Measurements from ENCODE around the gene SYT1. TPM values are rescaled to one million over a fixed set of nuclear protein-coding genes. Genes with fewer than 3 reads are reported as not detected.
"Not testable (repeated sequence)": the region's sequence is repeated elsewhere in the genome, so short reads cannot be mapped to it uniquely, and the experiment has no call there.

SYT1 gene
- total RNA-seq, result 10 to 100 TPM in 3 of 4 donors, 1 to 10 TPM in 1; 9.7 to 24.3 (median 18.3) TPM

DNA sequence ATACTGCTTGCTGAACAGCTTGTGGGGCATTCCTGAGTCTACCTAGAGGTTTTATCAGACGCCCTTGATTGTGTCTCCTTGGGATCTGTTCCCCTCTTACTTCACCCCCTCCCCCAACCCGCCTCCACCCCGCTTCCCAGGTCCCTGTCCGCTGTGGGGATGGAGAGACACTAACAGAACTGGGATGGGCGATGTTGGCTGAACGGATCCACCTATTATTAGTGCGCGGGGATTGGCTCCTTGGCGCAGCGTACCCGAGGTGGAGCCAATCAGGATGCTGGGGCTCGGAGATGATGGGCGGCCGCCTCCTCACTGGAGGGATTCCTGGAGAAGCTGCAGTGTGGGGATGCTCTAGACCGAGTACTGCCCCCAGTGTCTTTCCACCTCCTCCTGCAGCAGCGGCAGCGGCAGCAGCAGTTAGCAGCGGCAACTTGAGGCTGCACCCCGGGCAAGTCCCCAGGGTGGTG is at the start of gene SYT1:
Gene SYT1, plus strand, starts transcription at position 372 of the 467 bp plus-strand sequence.
- Histone ChIP-seq H3K4me1 (no peaks in the 10 kb centered on the region), H3K27ac (peak within 1 kb of the TSS; percentile 81 to 86), H3K9me3 (no peaks in the 10 kb centered on the region), H3K36me3 (no peaks in the 10 kb centered on the region), H3K27me3 (no peaks in the 10 kb centered on the region), H3K4me3 (peak within 1 kb of the TSS; percentile 53 to 70)
- DNase-seq, result peak; percentile 76 to 87
- TF ChIP-seq, protein P1, sequence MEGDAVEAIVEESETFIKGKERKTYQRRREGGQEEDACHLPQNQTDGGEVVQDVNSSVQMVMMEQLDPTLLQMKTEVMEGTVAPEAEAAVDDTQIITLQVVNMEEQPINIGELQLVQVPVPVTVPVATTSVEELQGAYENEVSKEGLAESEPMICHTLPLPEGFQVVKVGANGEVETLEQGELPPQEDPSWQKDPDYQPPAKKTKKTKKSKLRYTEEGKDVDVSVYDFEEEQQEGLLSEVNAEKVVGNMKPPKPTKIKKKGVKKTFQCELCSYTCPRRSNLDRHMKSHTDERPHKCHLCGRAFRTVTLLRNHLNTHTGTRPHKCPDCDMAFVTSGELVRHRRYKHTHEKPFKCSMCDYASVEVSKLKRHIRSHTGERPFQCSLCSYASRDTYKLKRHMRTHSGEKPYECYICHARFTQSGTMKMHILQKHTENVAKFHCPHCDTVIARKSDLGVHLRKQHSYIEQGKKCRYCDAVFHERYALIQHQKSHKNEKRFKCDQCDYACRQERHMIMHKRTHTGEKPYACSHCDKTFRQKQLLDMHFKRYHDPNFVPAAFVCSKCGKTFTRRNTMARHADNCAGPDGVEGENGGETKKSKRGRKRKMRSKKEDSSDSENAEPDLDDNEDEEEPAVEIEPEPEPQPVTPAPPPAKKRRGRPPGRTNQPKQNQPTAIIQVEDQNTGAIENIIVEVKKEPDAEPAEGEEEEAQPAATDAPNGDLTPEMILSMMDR (IDR thresholded peaks at IDR 0.05), result no peak
- peak; percentile 54 to 55 for TF ChIP-seq POLR2A (IDR thresholded peaks at IDR 0.05)
- intact Hi-C loops (cut with DNase I; ENCODE audit: low total_unique reads), result no loop called here

- intact Hi-C loops (cut with DNase I; ENCODE audit: low total_unique reads), result no loop called here
- H3K27ac ChIP-seq, result no peak overlapping the region
- TF ChIP-seq POLR2A (IDR thresholded peaks at IDR 0.05), result no peak
- TF ChIP-seq, protein P1 (IDR thresholded peaks at IDR 0.05), result no peak
- no peak overlapping the region for H3K4me3 ChIP-seq
- H3K36me3 ChIP-seq, result no peaks in the 10 kb centered on the region
- H3K9me3 ChIP-seq, result no peaks in the 10 kb centered on the region
- no peaks in the 10 kb centered on the region for H3K27me3 ChIP-seq
- DNase-seq, result no peak
- no peaks in the 10 kb centered on the region for H3K4me1 ChIP-seq
Measured at GRCh38 chr12:78818487-78818886, 46.1 kb upstream of the SYT1 start.

GRCh38 chr12:78820946-78821345 is 43.6 kb upstream of the SYT1 start:
- no peaks in the 10 kb centered on the region for H3K36me3 ChIP-seq
- no peak overlapping the region for H3K4me3 ChIP-seq
- H3K9me3 ChIP-seq, result no peaks in the 10 kb centered on the region
- intact Hi-C loops (cut with DNase I; ENCODE audit: low total_unique reads), result no loop called here
- no peak for TF ChIP-seq POLR2A (IDR thresholded peaks at IDR 0.05)
- TF ChIP-seq, protein P1 (IDR thresholded peaks at IDR 0.05), result no peak
- no peak for DNase-seq
- no peak overlapping the region for H3K27ac ChIP-seq
- H3K27me3 ChIP-seq, result no peaks in the 10 kb centered on the region
- no peaks in the 10 kb centered on the region for H3K4me1 ChIP-seq

GRCh38 chr12:78824918-78825317 is 39.7 kb upstream of the SYT1 start:
- no peak overlapping the region for H3K27ac ChIP-seq
- TF ChIP-seq POLR2A (IDR thresholded peaks at IDR 0.05), result no peak

GRCh38 chr12:78829690-78830089 is 34.9 kb upstream of the SYT1 start:
- Histone ChIP-seq H3K4me1 (no peaks in the 10 kb centered on the region), H3K9me3 (no peaks in the 10 kb centered on the region), H3K27ac (no peak overlapping the region), H3K4me3 (no peak overlapping the region), H3K36me3 (no peaks in the 10 kb centered on the region), H3K27me3 (no peaks in the 10 kb centered on the region)
- DNase-seq, result no peak
- TF ChIP-seq, protein P1 (IDR thresholded peaks at IDR 0.05), result no peak
- intact Hi-C loops (cut with DNase I; ENCODE audit: low total_unique reads), result no loop called here

More at GRCh38 chr12:78824918-78825317, 39.7 kb upstream of the SYT1 start:
- DNase-seq, result no peak
- no peak overlapping the region for H3K4me3 ChIP-seq
- no peaks in the 10 kb centered on the region for H3K9me3 ChIP-seq
- intact Hi-C loops (cut with DNase I; ENCODE audit: low total_unique reads), result no loop called here
- no peaks in the 10 kb centered on the region for H3K36me3 ChIP-seq
- H3K27me3 ChIP-seq, result no peaks in the 10 kb centered on the region
- H3K4me1 ChIP-seq, result no peaks in the 10 kb centered on the region

DNA sequence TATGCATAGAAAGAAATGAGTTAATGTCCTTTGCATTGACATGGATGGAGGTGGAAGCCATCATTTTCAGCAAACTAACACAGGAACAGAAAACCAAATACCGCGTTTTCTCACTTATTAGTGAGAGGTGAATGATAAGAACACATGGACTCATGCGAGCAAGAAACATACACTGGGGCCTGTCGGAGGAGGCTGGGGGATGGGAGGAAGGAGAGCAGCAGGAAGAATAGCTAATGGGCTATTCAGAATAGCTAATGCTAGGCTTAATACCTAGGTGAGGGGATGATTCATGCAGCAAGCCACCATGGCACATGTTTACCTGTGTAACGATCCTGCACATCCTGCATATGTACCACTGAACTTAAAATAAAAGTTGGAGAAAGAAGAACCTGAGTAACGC is 29.1 kb upstream of the SYT1 start:
- Histone ChIP-seq H3K27ac (no peak overlapping the region), H3K4me3 (no peak overlapping the region), H3K36me3 (no peaks in the 10 kb centered on the region), H3K9me3 (no peaks in the 10 kb centered on the region), H3K27me3 (no peaks in the 10 kb centered on the region), H3K4me1 (no peaks in the 10 kb centered on the region)
- no peak for DNase-seq
- TF ChIP-seq, protein P1 (IDR thresholded peaks at IDR 0.05), result no peak
- TF ChIP-seq POLR2A (IDR thresholded peaks at IDR 0.05), result no peak
- intact Hi-C loops (cut with DNase I; ENCODE audit: low total_unique reads), result no loop called here

DNA sequence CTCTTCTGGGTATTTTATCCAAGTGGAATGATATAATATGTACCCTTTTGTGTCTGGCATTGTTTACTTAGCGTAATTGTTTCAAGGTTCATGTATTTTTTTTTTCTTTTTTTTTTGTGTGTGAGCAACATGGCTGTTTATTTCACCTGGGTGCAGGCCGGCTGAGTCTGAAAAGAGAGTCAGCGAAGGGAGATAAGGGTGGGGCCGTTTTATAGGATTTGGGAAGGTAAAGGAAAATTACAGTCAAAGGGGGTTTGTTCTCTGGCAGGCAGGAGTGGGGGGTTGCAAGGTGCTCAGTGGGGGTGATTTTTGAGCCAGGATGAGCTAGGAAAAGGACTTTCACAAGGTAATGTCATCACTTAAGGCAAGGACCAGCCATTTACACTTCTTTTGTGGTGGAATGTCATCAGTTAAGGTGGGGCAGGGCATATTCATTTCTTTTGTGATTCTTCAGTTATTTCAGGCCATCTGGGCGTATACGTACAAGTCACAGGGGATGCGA is 24.0 kb upstream of the SYT1 start:
- H3K9me3 ChIP-seq; H3K4me3 ChIP-seq; H3K27me3 ChIP-seq; intact Hi-C loops (cut with DNase I; ENCODE audit: low total_unique reads); H3K36me3 ChIP-seq; H3K27ac ChIP-seq; DNase-seq; H3K4me1 ChIP-seq: not testable (repeated sequence)

Measured in uterus (tissue), 4 donors.